Retinal pigment epithelial cell (primary cell): ENCODE results near the gene DIP2C.
"Not testable (repeated sequence)": the region's sequence is repeated elsewhere in the genome, so short reads cannot be mapped to it uniquely, and the experiment has no call there.

Experiments
- DNase-seq: peaks from one replicate; pipeline ENCODE4 v3.0.0-alpha.2; 2010; ENCODE audit warnings: low read depth
- H3K4me3 ChIP-seq: 2 replicates; pipeline ENCODE4 v1.5.1; 2011; ENCODE audit warnings: mild to moderate bottlenecking, low read length, control low read depth, moderate library complexity
- TF ChIP-seq, protein P1 (sequence below): conservative IDR thresholded peaks from 2 replicates; pipeline ENCODE4 v1.5.1; 2011; ENCODE audit warnings: low read depth, low read length, control low read depth, inconsistent platforms

Gene DIP2C

GRCh38 chr10:660970-661596 lies 28.4 kb downstream of the DIP2C start:
- no peak for DNase-seq
- TF ChIP-seq, protein P1, sequence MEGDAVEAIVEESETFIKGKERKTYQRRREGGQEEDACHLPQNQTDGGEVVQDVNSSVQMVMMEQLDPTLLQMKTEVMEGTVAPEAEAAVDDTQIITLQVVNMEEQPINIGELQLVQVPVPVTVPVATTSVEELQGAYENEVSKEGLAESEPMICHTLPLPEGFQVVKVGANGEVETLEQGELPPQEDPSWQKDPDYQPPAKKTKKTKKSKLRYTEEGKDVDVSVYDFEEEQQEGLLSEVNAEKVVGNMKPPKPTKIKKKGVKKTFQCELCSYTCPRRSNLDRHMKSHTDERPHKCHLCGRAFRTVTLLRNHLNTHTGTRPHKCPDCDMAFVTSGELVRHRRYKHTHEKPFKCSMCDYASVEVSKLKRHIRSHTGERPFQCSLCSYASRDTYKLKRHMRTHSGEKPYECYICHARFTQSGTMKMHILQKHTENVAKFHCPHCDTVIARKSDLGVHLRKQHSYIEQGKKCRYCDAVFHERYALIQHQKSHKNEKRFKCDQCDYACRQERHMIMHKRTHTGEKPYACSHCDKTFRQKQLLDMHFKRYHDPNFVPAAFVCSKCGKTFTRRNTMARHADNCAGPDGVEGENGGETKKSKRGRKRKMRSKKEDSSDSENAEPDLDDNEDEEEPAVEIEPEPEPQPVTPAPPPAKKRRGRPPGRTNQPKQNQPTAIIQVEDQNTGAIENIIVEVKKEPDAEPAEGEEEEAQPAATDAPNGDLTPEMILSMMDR, result no peak
- H3K4me3 ChIP-seq, result no peak overlapping the region

GRCh38 chr10:660413-660969 lies 29.0 kb downstream of the DIP2C start:
- DNase-seq, result no peak
- TF ChIP-seq, protein P1, result no peak

GRCh38 chr10:659688-660141 lies 29.8 kb downstream of the DIP2C start:
- peak; percentile 64 for DNase-seq
- H3K4me3 ChIP-seq, result no peak overlapping the region

More at GRCh38 chr10:660413-660969, 29.0 kb downstream of the DIP2C start:
- no peak overlapping the region for H3K4me3 ChIP-seq

DNA sequence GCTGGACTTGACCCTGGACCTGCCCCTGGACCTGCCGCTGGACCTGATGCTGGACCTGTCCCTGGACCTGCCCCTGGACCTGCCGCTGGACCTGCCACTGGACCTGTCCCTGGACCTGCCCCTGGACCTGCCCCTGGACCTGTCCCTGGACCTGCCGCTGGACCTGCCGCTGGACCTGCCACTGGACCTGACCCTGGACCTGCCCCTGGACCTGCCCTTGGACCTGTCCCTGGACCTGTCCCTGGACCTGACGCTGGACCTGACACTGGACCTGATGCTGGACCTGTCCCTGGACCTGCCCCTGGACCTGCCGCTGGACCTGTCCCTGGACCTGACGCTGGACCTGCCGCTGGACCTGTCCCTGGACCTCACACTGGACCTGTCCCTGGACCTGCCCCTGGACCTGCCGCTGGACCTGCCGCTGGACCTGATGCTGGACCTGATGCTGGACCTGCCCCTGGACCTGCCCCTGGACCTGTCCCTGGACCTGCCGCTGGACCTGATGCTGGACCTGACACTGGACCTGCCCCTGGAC lies 31.6 kb downstream of the DIP2C start:
- not testable (repeated sequence) for DNase-seq, H3K4me3 ChIP-seq

More at GRCh38 chr10:659688-660141, 29.8 kb downstream of the DIP2C start:
- TF ChIP-seq, protein P1, result no peak

DNA sequence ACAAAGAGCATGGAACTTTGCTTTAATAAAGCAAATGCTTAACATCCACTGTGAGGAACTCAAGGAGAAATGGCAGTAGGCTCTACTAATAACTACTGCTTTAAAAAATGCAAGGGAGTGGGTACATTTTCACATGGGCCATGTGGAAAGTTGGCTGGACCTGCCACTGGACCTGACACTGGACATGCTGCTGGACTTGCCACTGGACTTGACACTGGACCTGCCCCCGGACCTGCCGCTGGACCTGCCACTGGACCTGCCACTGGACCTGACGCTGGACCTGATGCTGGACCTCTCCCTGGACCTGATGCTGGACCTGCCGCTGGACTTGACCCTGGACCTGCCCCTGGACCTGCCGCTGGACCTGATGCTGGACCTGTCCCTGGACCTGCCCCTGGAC lies 32.6 kb downstream of the DIP2C start:
- TF ChIP-seq, protein P1, result no peak
- no peak for DNase-seq
- no peak overlapping the region for H3K4me3 ChIP-seq

DNA sequence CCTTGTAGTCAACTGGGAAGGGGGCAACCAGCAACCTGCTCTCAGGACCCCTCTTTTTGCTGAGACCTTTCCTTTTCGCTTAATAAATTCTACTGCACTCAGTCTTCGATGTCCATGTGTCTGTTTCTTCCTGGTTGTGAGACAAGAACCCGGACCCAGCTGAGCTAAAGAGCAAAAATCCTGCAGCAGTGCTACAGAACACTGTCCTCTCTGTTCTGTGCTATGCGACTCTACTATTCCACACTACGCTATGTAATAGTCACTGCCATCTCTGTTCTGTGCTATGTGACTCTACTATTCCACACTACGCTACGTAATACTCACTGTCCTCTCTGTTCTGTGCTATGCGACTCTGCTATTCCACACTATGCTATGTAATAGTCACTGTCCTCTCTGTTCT lies 34.3 kb downstream of the DIP2C start:
- no peak overlapping the region for H3K4me3 ChIP-seq
- no peak for DNase-seq
- TF ChIP-seq, protein P1, result no peak

DNA sequence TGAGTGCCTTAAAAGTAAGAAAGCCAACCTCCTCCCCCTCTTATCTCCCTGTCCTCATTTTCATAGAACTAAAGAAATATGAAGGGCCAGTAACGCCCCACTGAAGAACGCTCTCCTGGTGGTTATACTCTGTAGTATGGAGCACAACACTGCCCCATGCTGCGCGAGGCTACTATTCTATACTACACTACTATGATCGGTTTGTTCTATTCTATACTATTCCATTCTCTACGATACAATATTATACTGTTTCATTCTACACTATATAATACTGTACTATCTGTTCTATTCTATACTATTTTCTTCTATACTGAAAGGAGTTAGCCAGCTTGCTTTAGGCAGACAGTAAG lies 34.8 kb downstream of the DIP2C start:
- TF ChIP-seq, protein P1, result peak; percentile 8
- no peak overlapping the region for H3K4me3 ChIP-seq
- DNase-seq, result no peak
